Hippocampal formation (tissue), 2 donors: ENCODE results near the gene DYNC2I2.
"Not testable (repeated sequence)": the region's sequence is repeated elsewhere in the genome, so short reads cannot be mapped to it uniquely, and the experiment has no call there.

Experiments used
- DNase-seq, 2 donors: peaks; one replicate each; lab custom pipeline; 2025; lab: John Stamatoyannopoulos, UW

DYNC2I2 gene

GRCh38 chr9:128615571-128615970 lies 41.1 kb downstream of the DYNC2I2 start:
- no peak for DNase-seq

- no peak for DNase-seq
Observed at GRCh38 chr9:128614728-128615127, 41.9 kb downstream of the DYNC2I2 start.

DNA sequence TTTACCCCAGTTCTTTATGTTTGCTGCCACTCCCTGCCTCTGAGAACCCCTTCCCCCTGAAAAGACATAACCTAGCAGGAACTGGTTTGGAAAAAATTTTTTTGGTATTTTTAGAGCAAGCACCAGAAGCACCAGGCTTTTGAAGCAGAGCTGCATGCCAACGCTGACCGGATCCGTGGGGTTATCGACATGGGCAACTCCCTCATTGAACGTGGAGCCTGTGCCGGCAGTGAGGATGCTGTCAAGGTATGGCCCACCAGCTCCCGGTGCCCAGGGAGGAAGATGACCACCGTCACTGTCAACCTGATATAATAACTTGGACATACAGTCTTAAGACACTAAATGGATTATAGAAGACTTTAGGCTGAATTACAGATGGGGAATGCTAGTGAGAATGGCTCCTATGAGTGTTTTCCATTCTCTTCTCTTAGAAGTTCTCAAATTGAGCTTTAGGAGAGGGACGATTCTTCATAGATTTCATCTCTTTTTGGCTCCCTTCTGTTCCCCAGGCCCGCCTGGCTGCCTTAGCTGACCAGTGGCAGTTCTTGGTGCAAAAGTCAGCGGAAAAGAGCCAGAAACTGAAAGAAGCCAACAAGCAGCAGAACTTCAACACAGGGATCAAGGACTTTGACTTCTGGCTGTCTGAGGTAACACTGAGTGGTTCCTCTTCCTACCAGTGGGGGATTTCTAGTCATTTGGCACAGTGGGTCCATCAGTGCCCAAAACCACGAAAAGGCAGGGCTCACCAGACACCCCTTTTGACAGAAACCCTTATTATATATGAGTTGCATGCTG lies 44.9 kb downstream of the DYNC2I2 start:
- DNase-seq: no peak

DNA sequence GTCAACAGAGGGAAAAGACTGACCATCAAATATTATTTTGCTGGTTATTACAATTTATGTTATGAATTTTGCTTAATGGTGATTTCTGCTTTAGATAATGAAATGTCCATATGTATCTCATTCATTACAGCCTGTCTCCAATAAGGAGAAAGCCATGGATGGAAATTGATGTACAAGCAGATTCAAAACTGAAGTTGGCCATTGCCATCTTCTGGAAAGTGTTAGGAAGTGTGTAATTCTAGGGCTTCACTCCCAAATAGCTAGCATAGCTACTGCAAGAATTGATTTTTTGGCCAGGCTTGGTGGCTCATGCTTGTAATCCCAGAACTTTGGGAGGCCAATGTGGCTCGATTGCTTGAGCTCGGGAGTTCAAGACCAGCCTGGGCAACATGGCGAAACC lies 45.8 kb downstream of the DYNC2I2 start:
- no peak for DNase-seq

DNA sequence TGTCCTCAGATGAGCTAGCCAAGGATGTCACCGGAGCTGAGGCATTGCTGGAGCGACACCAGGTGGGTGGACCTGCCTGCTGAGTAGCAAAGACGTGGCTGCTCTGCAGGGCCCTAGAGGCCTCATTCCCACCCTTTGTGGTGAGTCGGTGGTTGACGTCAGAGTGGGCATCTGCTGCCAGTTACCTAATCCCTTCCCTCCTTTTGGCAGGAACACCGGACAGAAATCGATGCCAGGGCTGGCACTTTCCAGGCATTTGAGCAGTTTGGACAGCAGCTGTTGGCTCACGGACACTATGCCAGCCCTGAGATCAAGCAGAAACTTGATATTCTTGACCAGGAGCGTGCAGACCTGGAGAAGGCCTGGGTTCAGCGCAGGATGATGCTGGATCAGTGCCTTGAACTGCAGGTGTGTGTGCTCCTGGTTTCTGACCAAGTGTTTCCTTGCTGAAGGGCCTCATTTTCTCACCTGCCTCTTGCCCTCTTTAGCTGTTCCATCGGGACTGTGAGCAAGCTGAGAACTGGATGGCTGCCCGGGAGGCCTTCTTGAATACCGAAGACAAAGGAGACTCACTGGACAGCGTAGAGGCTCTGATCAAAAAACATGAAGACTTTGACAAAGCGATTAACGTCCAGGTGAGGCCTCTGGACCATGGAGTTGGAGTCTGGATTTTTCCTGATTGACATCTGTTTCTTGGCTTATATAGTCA lies 48.9 kb downstream of the DYNC2I2 start:
- peak; percentile 49 to 72 for DNase-seq

DNA sequence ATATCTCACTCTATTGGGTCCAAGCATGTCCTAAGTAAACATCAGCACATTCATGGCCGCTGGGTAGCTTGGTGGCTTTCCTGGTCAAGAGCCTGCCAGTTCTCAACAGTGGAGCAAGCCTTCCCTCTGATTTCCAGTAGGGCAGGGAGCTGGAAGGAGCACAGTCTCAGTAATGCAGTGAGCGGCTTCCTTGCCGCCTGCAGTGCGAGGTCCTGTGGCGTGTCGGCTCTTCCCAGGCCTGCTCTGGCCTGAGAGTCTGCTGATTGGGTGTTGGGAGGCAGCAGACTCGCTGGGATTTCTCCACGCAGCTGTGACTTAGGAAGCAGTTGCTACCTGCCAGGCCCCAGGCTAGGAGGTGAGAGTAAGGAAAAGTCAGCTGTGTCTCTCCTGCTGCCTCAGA lies 53.0 kb downstream of the DYNC2I2 start:
- DNase-seq: no peak

DNA sequence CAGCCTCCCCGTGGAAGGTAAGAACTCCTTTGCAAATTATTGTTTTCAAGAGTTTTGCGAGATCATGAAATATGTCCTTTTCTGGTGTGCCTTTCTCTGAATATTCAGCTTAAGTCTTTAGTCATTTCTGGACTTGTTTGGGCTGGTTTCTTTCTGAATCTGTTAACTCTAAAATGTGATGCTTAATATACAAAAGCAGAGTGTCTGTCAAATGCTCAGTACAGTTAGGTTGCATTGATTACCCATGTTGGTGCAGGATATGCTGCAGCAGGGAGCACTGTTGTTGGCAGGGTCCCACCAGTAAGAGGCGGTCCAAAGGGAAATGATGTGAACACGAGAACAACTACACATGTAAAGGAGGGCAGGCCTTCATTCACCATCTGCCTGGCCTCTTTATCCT lies 56.5 kb downstream of the DYNC2I2 start:
- no peak for DNase-seq

GRCh38 chr9:128595471-128595870 lies 61.2 kb downstream of the DYNC2I2 start:
- DNase-seq: no peak

- DNase-seq: no peak
Observed at GRCh38 chr9:128593856-128594255, 62.8 kb downstream of the DYNC2I2 start.

- DNase-seq: no peak
Observed at GRCh38 chr9:128593039-128593438, 63.6 kb downstream of the DYNC2I2 start.

DNA sequence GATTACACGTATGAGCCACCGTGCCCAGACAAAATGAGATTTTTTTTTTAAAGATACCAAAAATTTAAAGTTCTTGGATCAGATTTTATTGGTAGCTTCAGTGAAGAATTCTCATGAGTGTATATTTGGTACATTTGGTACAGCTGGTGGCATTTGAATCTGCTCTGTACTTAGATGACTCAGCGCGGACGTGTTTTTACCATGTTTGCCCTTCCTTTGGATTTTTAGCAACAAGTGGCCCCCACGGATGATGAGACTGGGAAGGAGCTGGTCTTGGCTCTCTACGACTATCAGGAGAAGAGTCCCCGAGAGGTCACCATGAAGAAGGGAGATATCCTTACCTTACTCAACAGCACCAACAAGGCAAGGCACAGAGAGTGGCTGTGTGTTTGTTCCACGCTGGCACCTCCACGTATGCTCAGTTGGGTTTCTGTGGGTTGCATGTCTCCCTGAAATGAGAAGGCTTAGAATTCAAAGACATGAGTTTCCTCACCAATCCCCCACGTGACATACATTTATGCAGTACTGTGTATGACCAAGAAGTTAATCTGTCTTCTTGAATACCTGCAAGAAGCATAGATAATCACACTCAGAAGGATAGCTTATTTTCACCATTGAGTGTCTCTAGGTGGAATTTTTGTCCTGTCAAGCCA lies 67.9 kb downstream of the DYNC2I2 start:
- DNase-seq: peak in 1 of 2 donors; percentile 14

GRCh38 chr9:128587453-128587852 lies 69.2 kb downstream of the DYNC2I2 start:
- no peak for DNase-seq

DNA sequence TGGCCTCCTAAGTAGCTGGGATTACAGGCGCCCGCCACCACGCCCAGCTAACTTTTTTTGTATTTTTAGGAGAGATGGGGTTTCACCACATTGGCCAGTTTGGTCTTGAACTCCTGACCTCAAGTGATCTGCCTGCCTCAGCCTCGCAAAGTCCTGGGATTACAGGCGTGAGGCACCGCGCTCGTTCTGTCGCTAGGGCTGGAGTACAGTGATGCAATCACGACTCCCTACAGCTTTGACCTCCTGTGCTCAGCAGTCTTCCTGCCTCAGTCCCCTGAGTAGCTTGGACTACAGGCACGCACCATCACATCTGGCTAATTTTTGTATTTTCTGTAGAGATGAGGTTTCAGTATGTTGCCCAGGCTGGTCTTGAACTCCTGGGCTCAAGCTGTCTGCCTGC lies 69.7 kb downstream of the DYNC2I2 start:
- not testable (repeated sequence) for DNase-seq

GRCh38 chr9:128585155-128585554 lies 71.5 kb downstream of the DYNC2I2 start:
- not testable (repeated sequence) for DNase-seq
